Fibroblast of upper back skin (primary cell): Measurements from ENCODE around the gene SCYGR1.
"Not testable (repeated sequence)": the region's sequence is repeated elsewhere in the genome, so short reads cannot be mapped to it uniquely, and the experiment has no call there.

Experiments used
- DNase-seq: peaks from one replicate; pipeline ENCODE4 v3.0.0-alpha.2; 2013

Gene SCYGR1

GRCh38 chr2:227387583-227387982 lies at the start of gene SCYGR1:
Gene SCYGR1, minus strand, starts transcription at chr2:227387949. Its CDS starts 0 bp downstream, at chr2:227387949.
- not testable (repeated sequence) for DNase-seq

GRCh38 chr2:227436436-227437174 lies 48.9 kb upstream of the SCYGR1 start:
- DNase-seq: no peak

GRCh38 chr2:227433171-227433570 lies 45.4 kb upstream of the SCYGR1 start:
- DNase-seq: no peak

GRCh38 chr2:227430639-227431038 lies 42.9 kb upstream of the SCYGR1 start:
- no peak for DNase-seq

GRCh38 chr2:227428731-227429285 lies 41.1 kb upstream of the SCYGR1 start:
- DNase-seq: no peak

- no peak for DNase-seq
These were observed 36.1 kb upstream of the SCYGR1 start for GRCh38 chr2:227423656-227424499.

GRCh38 chr2:227420087-227421052 lies 32.6 kb upstream of the SCYGR1 start:
- no peak for DNase-seq

- DNase-seq: no peak
These were observed 29.0 kb upstream of the SCYGR1 start for GRCh38 chr2:227416701-227417100.

GRCh38 chr2:227415538-227416424 lies 28.0 kb upstream of the SCYGR1 start:
- DNase-seq: peak; percentile 60

GRCh38 chr2:227414846-227415245 lies 27.1 kb upstream of the SCYGR1 start:
- peak; percentile 48 for DNase-seq

- no peak for DNase-seq
These were observed 25.6 kb upstream of the SCYGR1 start for GRCh38 chr2:227413371-227413770.

- no peak for DNase-seq
These were observed 25.1 kb upstream of the SCYGR1 start for GRCh38 chr2:227412877-227413276.

GRCh38 chr2:227411990-227412350 lies 24.2 kb upstream of the SCYGR1 start:
- peak; percentile 69 for DNase-seq

- peak; percentile 53 for DNase-seq
These were observed 23.7 kb upstream of the SCYGR1 start for GRCh38 chr2:227411320-227411989.

- no peak for DNase-seq
These were observed 22.4 kb upstream of the SCYGR1 start for GRCh38 chr2:227410191-227410590.

GRCh38 chr2:227407591-227408151 lies 19.9 kb upstream of the SCYGR1 start:
- no peak for DNase-seq

GRCh38 chr2:227406177-227407031 lies 18.7 kb upstream of the SCYGR1 start:
- DNase-seq: peak; percentile 99

GRCh38 chr2:227404585-227405271 lies 17.0 kb upstream of the SCYGR1 start:
- no peak for DNase-seq

GRCh38 chr2:227402959-227403358 lies 15.2 kb upstream of the SCYGR1 start:
- DNase-seq: no peak
